Lower leg skin (tissue), 3 donors: Measurements from ENCODE around the gene SUGCT.

Source experiments
- POLR2A ChIP-seq, 2 donors: fragments of 450-650 bp; IDR thresholded peaks; one replicate each; pipeline ENCODE4 v1.6.1; 2016 to 2017; ENCODE audit warnings: antibody characterized with exemption in 2 of 2, mild to moderate bottlenecking in 1 of 2, moderate library complexity in 1 of 2
- TF ChIP-seq, protein P1 (sequence below), 3 donors: fragments of 450-650 bp; IDR thresholded peaks; one replicate each; pipeline ENCODE4 v1.5.1; 2016; ENCODE audit warnings: antibody characterized with exemption in 3 of 3, mild to moderate bottlenecking in 3 of 3, moderate library complexity in 2 of 3

DNA sequence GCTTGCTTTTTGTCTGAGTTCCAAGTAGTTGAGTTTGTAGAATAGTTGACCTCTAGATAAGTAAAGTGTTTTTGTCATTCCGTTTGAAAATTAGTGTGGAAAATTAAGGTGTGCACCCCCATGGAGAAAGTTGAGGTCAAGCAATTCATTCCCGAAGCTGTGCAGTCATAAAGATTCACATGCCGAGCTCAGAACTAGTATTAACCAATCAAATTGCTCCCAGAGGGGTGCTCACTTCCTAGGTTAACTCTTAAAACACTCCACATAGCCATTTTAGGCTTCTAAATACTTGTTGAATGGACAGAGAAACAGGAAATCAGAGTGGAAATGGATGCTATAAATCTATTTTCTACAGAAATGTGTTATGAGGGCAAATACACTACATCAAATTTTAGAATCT is 638.9 kb downstream of the SUGCT start:
- no peak for TF ChIP-seq POLR2A (IDR thresholded peaks at IDR 0.05)
- TF ChIP-seq, protein P1, sequence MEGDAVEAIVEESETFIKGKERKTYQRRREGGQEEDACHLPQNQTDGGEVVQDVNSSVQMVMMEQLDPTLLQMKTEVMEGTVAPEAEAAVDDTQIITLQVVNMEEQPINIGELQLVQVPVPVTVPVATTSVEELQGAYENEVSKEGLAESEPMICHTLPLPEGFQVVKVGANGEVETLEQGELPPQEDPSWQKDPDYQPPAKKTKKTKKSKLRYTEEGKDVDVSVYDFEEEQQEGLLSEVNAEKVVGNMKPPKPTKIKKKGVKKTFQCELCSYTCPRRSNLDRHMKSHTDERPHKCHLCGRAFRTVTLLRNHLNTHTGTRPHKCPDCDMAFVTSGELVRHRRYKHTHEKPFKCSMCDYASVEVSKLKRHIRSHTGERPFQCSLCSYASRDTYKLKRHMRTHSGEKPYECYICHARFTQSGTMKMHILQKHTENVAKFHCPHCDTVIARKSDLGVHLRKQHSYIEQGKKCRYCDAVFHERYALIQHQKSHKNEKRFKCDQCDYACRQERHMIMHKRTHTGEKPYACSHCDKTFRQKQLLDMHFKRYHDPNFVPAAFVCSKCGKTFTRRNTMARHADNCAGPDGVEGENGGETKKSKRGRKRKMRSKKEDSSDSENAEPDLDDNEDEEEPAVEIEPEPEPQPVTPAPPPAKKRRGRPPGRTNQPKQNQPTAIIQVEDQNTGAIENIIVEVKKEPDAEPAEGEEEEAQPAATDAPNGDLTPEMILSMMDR (IDR thresholded peaks at IDR 0.05): no peak
